NT2/D1 (cell line): ENCODE results near the gene UBE3C.

Experiments used
- SUZ12 ChIP-seq: IDR thresholded peaks from 2 replicates; pipeline ENCODE4 v1.6.1; 2011; ENCODE audit not compliant: insufficient read length, insufficient read depth; ENCODE audit errors: extremely low read depth
- YY1 ChIP-seq: IDR thresholded peaks from 2 replicates; pipeline ENCODE4 v1.6.1; 2011; ENCODE audit not compliant: insufficient read length, insufficient read depth
- ZNF274 ChIP-seq: IDR thresholded peaks from 2 replicates; pipeline ENCODE4 v1.6.1; 2011; ENCODE audit warnings: mild to moderate bottlenecking, low read depth, low read length

DNA sequence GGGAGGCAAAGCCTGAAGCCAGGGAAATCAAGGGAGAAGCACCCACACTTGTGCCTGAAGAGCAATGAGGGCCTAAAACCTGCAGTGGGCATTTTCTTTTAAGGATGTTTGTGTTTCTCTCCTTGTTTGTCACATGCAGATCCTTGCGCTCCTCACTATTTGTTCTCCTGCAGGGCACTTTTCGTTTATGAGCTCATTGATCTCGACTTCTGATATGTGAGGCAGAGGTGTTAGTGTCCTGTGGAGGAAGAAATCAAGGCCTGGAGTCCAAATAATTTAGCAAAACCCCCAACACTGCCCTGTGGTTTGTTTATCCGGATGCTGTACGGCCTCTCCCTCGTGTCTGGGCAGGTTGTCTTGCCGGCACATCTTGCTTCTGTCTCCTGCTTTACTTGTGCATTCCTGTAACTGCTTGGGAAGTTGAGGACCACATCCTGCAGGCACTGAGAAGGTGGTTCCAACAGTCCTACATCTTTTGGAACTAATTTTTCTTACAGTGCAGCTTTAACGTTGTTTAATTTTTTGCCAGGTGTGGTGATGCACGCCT is 13.7 kb downstream of the UBE3C start:
- TF ChIP-seq YY1 = no peak
- no peak for TF ChIP-seq SUZ12
- TF ChIP-seq ZNF274 = no peak
